ENCODE measurements around the gene HBM.

DNA sequence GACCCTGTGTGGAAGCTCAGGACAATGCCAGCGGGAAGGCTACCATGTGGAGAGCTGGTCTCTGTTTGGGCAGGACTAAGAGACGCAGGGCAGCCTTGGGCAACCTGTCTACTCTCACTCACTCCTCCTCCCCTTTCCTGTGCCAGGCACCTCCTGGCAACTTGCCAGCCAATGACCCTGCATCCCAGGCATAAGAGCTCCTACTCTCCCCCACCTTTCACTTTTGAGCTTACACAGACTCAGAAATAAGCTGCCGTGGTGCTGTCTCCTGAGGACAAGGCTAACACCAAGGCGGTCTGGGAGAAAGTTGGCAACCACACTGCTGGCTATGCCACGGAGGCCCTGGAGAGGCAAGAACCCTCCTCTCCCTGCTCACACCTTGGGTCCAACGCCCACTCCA, 2.6 kb downstream of the HBM start:
- TF ChIP-seq, protein P1, sequence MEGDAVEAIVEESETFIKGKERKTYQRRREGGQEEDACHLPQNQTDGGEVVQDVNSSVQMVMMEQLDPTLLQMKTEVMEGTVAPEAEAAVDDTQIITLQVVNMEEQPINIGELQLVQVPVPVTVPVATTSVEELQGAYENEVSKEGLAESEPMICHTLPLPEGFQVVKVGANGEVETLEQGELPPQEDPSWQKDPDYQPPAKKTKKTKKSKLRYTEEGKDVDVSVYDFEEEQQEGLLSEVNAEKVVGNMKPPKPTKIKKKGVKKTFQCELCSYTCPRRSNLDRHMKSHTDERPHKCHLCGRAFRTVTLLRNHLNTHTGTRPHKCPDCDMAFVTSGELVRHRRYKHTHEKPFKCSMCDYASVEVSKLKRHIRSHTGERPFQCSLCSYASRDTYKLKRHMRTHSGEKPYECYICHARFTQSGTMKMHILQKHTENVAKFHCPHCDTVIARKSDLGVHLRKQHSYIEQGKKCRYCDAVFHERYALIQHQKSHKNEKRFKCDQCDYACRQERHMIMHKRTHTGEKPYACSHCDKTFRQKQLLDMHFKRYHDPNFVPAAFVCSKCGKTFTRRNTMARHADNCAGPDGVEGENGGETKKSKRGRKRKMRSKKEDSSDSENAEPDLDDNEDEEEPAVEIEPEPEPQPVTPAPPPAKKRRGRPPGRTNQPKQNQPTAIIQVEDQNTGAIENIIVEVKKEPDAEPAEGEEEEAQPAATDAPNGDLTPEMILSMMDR (IDR thresholded peaks at IDR 0.05) = no peak
- TF ChIP-seq POLR2A (IDR thresholded peaks at IDR 0.05; ENCODE audit: low read depth) (no peak), EP300 (IDR thresholded peaks at IDR 0.05) (no peak)

All from esophagus muscularis mucosa (tissue), 4 donors.